Glomerular visceral epithelial cell (primary cell): ENCODE data around the gene OR1D5.
"Not testable (repeated sequence)": the region's sequence is repeated elsewhere in the genome, so short reads cannot be mapped to it uniquely, and the experiment has no call there.

ENCODE experiments used
- DNase-seq: peaks from one replicate; pipeline ENCODE4 v3.0.0-alpha.2; 2016; ENCODE audit errors: extremely low spot score

Gene OR1D5

GRCh38 chr17:3032258-3033247 is 30.9 kb downstream of the OR1D5 start:
- no peak for DNase-seq

GRCh38 chr17:3030852-3031470 is 32.4 kb downstream of the OR1D5 start:
- not testable (repeated sequence) for DNase-seq

GRCh38 chr17:3030096-3030495 is 33.3 kb downstream of the OR1D5 start:
- DNase-seq: no peak

GRCh38 chr17:3029213-3029913 is 34.0 kb downstream of the OR1D5 start:
- no peak for DNase-seq

GRCh38 chr17:3027786-3028532 is 35.4 kb downstream of the OR1D5 start:
- no peak for DNase-seq

- DNase-seq: no peak
These were observed 36.3 kb downstream of the OR1D5 start for GRCh38 chr17:3026856-3027751.

- DNase-seq: no peak
These were observed 37.1 kb downstream of the OR1D5 start for GRCh38 chr17:3026125-3026855.

GRCh38 chr17:3025421-3026124 is 37.8 kb downstream of the OR1D5 start:
- DNase-seq: no peak

- no peak for DNase-seq
These were observed 39.1 kb downstream of the OR1D5 start for GRCh38 chr17:3024346-3024745.

- DNase-seq: no peak
These were observed 41.2 kb downstream of the OR1D5 start for GRCh38 chr17:3022197-3022596.

GRCh38 chr17:3020381-3020780 is 43.0 kb downstream of the OR1D5 start:
- no peak for DNase-seq

GRCh38 chr17:3019761-3020160 is 43.6 kb downstream of the OR1D5 start:
- DNase-seq: no peak

- DNase-seq: no peak
These were observed 45.5 kb downstream of the OR1D5 start for GRCh38 chr17:3017936-3018335.

GRCh38 chr17:3015890-3016289 is 47.5 kb downstream of the OR1D5 start:
- no peak for DNase-seq

GRCh38 chr17:3012926-3013581 is 50.4 kb downstream of the OR1D5 start:
- peak; percentile 62 for DNase-seq
